Measurements from ENCODE around the gene NNMT.

The NNMT gene

GRCh38 chr11:114346709-114347141 lies 50.5 kb downstream of the NNMT start:
- no peak for DNase-seq (ENCODE audit: low read depth, low spot score)

- DNase-seq (ENCODE audit: low read depth, low spot score), result peak; percentile 85
These were observed 52.3 kb downstream of the NNMT start for GRCh38 chr11:114348200-114349191.

GRCh38 chr11:114350022-114350421 lies 53.8 kb downstream of the NNMT start:
- DNase-seq (ENCODE audit: low read depth, low spot score), result no peak

- DNase-seq (ENCODE audit: low read depth, low spot score), result no peak
These were observed 57.2 kb downstream of the NNMT start for GRCh38 chr11:114353443-114353842.

- no peak for DNase-seq (ENCODE audit: low read depth, low spot score)
These were observed 57.9 kb downstream of the NNMT start for GRCh38 chr11:114354076-114354475.

GRCh38 chr11:114358716-114359115 lies 62.5 kb downstream of the NNMT start:
- peak; percentile 4 for DNase-seq (ENCODE audit: low read depth, low spot score)

- DNase-seq (ENCODE audit: low read depth, low spot score), result no peak
These were observed 63.1 kb downstream of the NNMT start for GRCh38 chr11:114359342-114359741.

- DNase-seq (ENCODE audit: low read depth, low spot score), result no peak
These were observed 66.1 kb downstream of the NNMT start for GRCh38 chr11:114362326-114362725.

- no peak for DNase-seq (ENCODE audit: low read depth, low spot score)
These were observed 66.8 kb downstream of the NNMT start for GRCh38 chr11:114362958-114363357.
